SU-DHL-6 (cell line): ENCODE results near the gene RAP1GAP.

Source experiments
- H2AFZ ChIP-seq: fragments of 200-600 bp; sonication (generic); 2 replicates; pipeline ENCODE4 v1.6.1; 2014; ENCODE audit warnings: low read depth, mild to moderate bottlenecking, moderate library complexity, mixed read lengths, antibody characterized with exemption, low read length; ENCODE audit not compliant: severe bottlenecking
- H3F3A ChIP-seq: fragments of 200-600 bp; shearing (Covaris generic); 2 replicates; pipeline ENCODE4 v1.6.0; 2016; ENCODE audit warnings: antibody characterized with exemption, mild to moderate bottlenecking; ENCODE audit not compliant: insufficient read depth
- H3K27ac ChIP-seq: fragments of 200-600 bp; sonication (generic); 2 replicates; pipeline ENCODE4 v1.5.1; 2016; ENCODE audit warnings: low read depth, mild to moderate bottlenecking, low read length, moderate library complexity, mixed read lengths
- H3K27me3 ChIP-seq: fragments of 200-600 bp; sonication (generic), shearing (Covaris generic); 2 replicates; pipeline ENCODE4 v1.6.0; 2014; ENCODE audit warnings: mild to moderate bottlenecking, low read length
- H3K36me3 ChIP-seq: fragments of 200-600 bp; sonication (generic); 2 replicates; pipeline ENCODE4 v1.6.1; 2014; ENCODE audit warnings: mild to moderate bottlenecking, low read length, mixed read lengths
- H3K4me2 ChIP-seq: fragments of 300-600, 200-600 bp; shearing (Covaris generic), sonication (generic); 2 replicates; pipeline ENCODE4 v1.6.0; 2014; ENCODE audit warnings: low read length, low read depth, mild to moderate bottlenecking; ENCODE audit not compliant: poor library complexity, severe bottlenecking
- H3K4me3 ChIP-seq: fragments of 200-600 bp; sonication (generic); 2 replicates; pipeline ENCODE4 v1.5.1; 2014; ENCODE audit warnings: antibody characterized with exemption, low read length, mild to moderate bottlenecking, mixed read lengths; ENCODE audit not compliant: insufficient read depth, poor library complexity, severe bottlenecking
- H3K79me2 ChIP-seq: fragments of 200-600 bp; sonication (generic); 2 replicates; pipeline ENCODE4 v1.6.1; 2014; ENCODE audit warnings: mild to moderate bottlenecking, low read length, moderate library complexity; ENCODE audit not compliant: insufficient read depth
- H3K9ac ChIP-seq: fragments of 200-600 bp; sonication (generic); 2 replicates; pipeline ENCODE4 v1.7.0; 2014; ENCODE audit warnings: mild to moderate bottlenecking, low read length
- H3K9me2 ChIP-seq: fragments of 200-600 bp; sonication (generic); replicated peaks from 2 replicates; pipeline ENCODE4 v1.6.1; 2014; ENCODE audit warnings: low read length; ENCODE audit not compliant: insufficient read depth
- H3K9me3 ChIP-seq: fragments of 200-600 bp; sonication (generic); 2 replicates; pipeline ENCODE4 v1.6.1; 2014; ENCODE audit warnings: low read length, mixed read lengths; ENCODE audit not compliant: insufficient read depth
- H4K20me1 ChIP-seq: fragments of 200-600 bp; sonication (generic); 2 replicates; pipeline ENCODE4 v1.6.1; 2014; ENCODE audit warnings: low read depth, mild to moderate bottlenecking, antibody characterized with exemption, low read length, moderate library complexity, mixed read lengths
- EZH2phosphoT487 ChIP-seq: fragments of 200-600 bp; sonication (generic), shearing (Covaris generic); conservative IDR thresholded peaks from 2 replicates; pipeline ENCODE4 v1.6.1; 2018; ENCODE audit warnings: mild to moderate bottlenecking, antibody characterized with exemption, low read length, moderate library complexity, mixed read lengths
- TF ChIP-seq, protein P1 (sequence below): fragments of 200-600 bp; sonication (generic); IDR thresholded peaks from one replicate; pipeline ENCODE4 v1.5.1; 2017; ENCODE audit warnings: antibody characterized with exemption, mild to moderate bottlenecking, low read length, moderate library complexity; ENCODE audit not compliant: insufficient read depth, poor library complexity, severe bottlenecking

RAP1GAP gene

DNA sequence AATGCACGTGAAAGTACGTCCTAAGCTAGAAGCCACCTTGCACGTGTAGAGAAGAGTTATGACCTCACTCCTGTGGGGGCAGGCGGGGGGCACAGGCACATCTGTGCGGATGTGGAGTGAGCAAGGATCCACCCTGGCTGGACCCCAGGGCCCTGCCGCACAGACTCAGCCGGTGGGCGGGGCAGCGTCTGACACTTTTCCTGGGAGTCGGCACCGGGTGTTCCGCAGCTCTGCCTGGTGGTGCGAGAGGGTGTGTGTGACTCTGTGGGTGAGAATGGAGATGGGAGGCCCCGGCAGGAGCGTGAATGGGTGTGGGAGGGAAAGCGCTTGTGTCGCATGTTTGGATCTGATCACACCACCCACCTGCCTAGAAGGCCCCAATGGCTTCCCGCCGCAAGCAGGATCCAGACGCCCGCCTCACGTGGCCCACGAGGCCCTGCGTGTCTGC is 29.5 kb downstream of the RAP1GAP start:
- Histone ChIP-seq H3K79me2 (no peaks in the 10 kb centered on the region), H3K4me3 (no peak overlapping the region), H3K27ac (no peak overlapping the region), H3F3A (no peaks in the 10 kb centered on the region), H3K27me3 (no peaks in the 10 kb centered on the region), H4K20me1 (no peaks in the 10 kb centered on the region), H3K4me2 (no peak overlapping the region), H3K36me3 (no peaks in the 10 kb centered on the region), H3K9me3 (no peaks in the 10 kb centered on the region), H3K9ac (no peak overlapping the region), H3K9me2 (no peaks in the 10 kb centered on the region), H2AFZ (no peak overlapping the region)
- TF ChIP-seq, protein P1, sequence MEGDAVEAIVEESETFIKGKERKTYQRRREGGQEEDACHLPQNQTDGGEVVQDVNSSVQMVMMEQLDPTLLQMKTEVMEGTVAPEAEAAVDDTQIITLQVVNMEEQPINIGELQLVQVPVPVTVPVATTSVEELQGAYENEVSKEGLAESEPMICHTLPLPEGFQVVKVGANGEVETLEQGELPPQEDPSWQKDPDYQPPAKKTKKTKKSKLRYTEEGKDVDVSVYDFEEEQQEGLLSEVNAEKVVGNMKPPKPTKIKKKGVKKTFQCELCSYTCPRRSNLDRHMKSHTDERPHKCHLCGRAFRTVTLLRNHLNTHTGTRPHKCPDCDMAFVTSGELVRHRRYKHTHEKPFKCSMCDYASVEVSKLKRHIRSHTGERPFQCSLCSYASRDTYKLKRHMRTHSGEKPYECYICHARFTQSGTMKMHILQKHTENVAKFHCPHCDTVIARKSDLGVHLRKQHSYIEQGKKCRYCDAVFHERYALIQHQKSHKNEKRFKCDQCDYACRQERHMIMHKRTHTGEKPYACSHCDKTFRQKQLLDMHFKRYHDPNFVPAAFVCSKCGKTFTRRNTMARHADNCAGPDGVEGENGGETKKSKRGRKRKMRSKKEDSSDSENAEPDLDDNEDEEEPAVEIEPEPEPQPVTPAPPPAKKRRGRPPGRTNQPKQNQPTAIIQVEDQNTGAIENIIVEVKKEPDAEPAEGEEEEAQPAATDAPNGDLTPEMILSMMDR: no peak
- no peak for TF ChIP-seq EZH2phosphoT487

DNA sequence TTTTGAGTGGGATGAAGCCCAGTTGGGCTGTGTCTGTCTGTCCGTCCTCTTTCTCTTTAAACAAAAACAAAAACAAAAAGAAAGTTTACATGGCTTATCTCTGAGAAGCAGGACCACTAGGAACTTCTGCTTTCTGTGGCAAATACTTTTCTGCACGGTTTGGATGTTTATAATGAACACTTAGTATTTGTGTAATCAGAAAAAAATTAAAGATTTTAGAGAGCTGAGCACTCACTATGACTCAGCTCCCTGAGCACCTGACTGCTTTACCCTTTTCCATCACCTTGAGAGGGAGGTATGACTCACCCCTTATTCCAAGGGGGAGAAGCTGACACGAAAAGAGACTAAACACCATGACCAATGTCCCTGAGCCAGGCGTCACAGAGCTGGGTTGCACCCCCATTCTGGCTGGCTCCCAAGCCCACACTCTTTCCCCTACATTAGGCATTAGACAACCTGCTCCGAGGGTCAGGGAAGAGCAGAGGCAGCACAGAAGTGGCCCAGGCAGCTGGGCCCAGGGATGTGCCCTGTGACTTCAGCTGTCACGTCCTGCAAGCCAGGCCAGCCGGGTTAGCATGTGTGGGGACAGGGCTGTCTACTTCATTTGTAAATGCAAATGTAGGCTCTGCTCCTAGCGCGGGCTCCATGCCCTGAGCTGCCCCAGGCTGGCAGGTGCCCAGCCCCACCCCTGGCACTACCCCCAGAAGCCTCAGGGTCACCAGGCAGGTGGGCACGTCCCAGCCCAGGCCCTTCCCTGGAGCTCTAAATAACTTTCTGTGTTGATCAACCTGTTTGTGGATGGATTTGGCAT is 30.4 kb downstream of the RAP1GAP start:
- H3K36me3 ChIP-seq: no peaks in the 10 kb centered on the region
- H3K4me2 ChIP-seq: no peak overlapping the region
- no peaks in the 10 kb centered on the region for H3K9me2 ChIP-seq
- no peak overlapping the region for H3K4me3 ChIP-seq
- H3K9me3 ChIP-seq: no peaks in the 10 kb centered on the region
- no peak overlapping the region for H2AFZ ChIP-seq
- no peaks in the 10 kb centered on the region for H3K27me3 ChIP-seq
- no peaks in the 10 kb centered on the region for H4K20me1 ChIP-seq
- TF ChIP-seq, protein P1: no peak
- no peak for TF ChIP-seq EZH2phosphoT487
- H3K9ac ChIP-seq: no peak overlapping the region
- no peaks in the 10 kb centered on the region for H3K79me2 ChIP-seq
- no peaks in the 10 kb centered on the region for H3F3A ChIP-seq
- no peak overlapping the region for H3K27ac ChIP-seq

DNA sequence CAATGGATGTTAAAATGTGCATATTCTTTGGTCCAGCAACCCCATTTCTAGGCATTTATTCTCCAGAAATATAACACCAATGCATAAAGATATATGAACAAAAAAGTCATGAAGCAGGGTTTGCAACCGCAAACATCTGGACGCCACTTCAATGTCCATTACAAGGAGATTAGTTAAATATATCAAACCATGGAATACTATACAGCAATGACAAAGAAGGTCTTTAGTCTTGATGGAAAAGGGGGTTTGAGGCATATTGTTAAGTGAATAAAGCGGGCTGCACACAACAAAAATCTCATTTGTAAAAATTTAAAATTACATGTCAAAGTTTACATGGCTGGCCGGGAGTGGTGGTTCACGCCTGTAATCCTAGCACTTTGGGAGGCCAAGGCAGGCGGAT is 31.6 kb downstream of the RAP1GAP start:
- no peak overlapping the region for H2AFZ ChIP-seq
- no peak overlapping the region for H3K4me2 ChIP-seq
- H3K9me3 ChIP-seq: no peaks in the 10 kb centered on the region
- H3K9me2 ChIP-seq: no peaks in the 10 kb centered on the region
- no peak overlapping the region for H3K9ac ChIP-seq
- H3K36me3 ChIP-seq: no peaks in the 10 kb centered on the region
- no peaks in the 10 kb centered on the region for H3F3A ChIP-seq
- H4K20me1 ChIP-seq: no peaks in the 10 kb centered on the region
- TF ChIP-seq EZH2phosphoT487: no peak
- TF ChIP-seq, protein P1: no peak
- no peaks in the 10 kb centered on the region for H3K27me3 ChIP-seq
- no peak overlapping the region for H3K27ac ChIP-seq
- no peak overlapping the region for H3K4me3 ChIP-seq
- H3K79me2 ChIP-seq: no peaks in the 10 kb centered on the region
